ENCODE measurements around the gene SLX4. TPM values are rescaled to one million over a fixed set of nuclear protein-coding genes. Genes with fewer than 3 reads are reported as not detected.

The SLX4 gene
- total and polyA plus RNA-seq, 9 of the 15 experiments (the other 6 are each of a cell fraction or from before 2014, with no cell fraction given): 0.29 to 7.9 (median 3.8) TPM

DNA sequence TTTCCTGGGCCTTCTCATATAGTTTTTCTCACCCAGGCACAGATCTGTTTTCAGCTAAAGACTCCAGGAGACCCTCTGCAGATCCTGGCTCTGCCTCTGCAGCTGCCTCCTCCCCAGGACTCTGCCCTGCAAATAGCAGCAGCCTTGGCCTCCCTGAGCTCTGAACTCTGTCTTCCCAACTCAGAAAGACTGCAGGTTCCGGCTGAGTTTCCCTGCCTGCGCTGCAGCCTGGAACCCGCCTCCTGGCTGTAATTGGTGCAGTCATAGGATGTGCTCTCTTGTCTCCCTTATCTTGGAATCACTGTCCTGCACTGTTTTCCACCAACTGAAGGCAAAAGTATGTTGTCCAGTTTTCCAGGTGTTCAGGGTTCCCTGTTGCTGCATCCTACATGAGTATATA is 28.8 kb upstream of the SLX4 start (continued):
- TF ChIP-seq, protein P1, sequence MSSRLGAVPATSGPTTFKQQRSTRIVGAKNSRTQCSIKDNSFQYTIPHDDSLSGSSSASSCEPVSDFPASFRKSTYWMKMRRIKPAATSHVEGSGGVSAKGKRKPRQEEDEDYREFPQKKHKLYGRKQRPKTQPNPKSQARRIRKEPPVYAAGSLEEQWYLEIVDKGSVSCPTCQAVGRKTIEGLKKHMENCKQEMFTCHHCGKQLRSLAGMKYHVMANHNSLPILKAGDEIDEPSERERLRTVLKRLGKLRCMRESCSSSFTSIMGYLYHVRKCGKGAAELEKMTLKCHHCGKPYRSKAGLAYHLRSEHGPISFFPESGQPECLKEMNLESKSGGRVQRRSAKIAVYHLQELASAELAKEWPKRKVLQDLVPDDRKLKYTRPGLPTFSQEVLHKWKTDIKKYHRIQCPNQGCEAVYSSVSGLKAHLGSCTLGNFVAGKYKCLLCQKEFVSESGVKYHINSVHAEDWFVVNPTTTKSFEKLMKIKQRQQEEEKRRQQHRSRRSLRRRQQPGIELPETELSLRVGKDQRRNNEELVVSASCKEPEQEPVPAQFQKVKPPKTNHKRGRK (tag; IDR thresholded peaks at IDR 0.05): no peak
- TF ChIP-seq HEY1 (CRISPR knock-in tag; IDR thresholded peaks at IDR 0.05; ENCODE audit: borderline replicate concordance): no peak
- no peak for TF ChIP-seq KLF13 (tag; IDR thresholded peaks at IDR 0.05; ENCODE audit: borderline replicate concordance, low read depth)

DNA sequence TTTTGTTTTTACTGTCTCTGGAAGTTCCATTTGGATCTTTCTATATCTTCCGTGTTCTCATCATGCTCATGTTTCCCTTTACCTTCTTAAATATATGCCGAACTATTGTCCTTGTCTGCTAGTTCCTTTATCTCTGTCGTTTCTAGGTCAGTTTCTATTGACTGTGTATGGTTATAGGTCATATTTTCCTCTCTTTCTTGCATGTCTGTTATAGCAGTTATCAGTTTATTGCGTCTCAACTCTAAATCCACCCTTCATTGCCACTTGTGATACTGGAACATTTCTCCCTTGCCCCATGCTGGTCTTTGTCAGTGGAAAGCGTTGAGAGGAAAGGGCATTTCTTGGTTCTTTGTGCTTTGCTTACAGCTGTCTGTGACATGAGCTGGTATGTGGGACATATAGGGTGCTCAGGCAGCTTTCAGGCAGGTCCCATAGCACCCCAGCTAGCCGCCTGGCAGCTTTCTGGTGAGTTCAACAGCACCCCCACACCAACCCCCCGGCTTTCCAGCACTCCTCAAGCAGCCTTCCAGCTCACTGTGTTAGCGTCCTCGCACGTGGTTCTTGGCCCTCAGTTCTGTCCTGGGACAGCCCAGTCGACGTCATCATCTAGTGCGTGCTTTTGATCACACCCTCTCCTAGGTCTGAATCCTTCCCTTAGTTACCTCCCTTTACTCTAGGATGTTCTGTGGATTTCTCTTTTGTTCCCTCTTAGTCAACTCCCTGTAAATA is 27.7 kb upstream of the SLX4 start:
- Histone ChIP-seq H3K4me1 (replicated peaks in 1 of 2; ENCODE audit: control insufficient read depth in 2 of 2, insufficient read depth in 2 of 2, low read length in 2 of 2) (peaks cover 24 to 32% of the 10 kb centered on the region in 2 experiments), H3K9ac (ENCODE audit: insufficient read depth in 1 of 2, low read depth in 2 of 2, low read length in 2 of 2) (0 out of 4 replicates have a peak overlapping the region, but pooled peaks of 1 of the 2 experiments have one; percentile 6), H3K4me2 (ENCODE audit: insufficient read depth, low read length) (no peak overlapping the region), H2AFZ (ENCODE audit: low read depth, low read length) (no peak overlapping the region), H3K9me3 (replicated peaks; ENCODE audit: control insufficient read depth, insufficient read depth, low read depth, low read length) (no peaks in the 10 kb centered on the region), H3K79me2 (ENCODE audit: control insufficient read depth, insufficient read depth, low read length) (no peaks in the 10 kb centered on the region), H4K20me1 (replicated peaks; ENCODE audit: control insufficient read depth, insufficient read depth, low read length) (no peaks in the 10 kb centered on the region), H3K9me1 (ENCODE audit: control insufficient read depth, insufficient read depth, low read length) (no peaks in the 10 kb centered on the region), H3K4me3 (no peak overlapping the region), H3K27ac (ENCODE audit: extremely low read depth, low read depth, low read length) (no peak overlapping the region), H3K36me3 (ENCODE audit: control insufficient read depth, insufficient read depth, low read length) (no peaks in the 10 kb centered on the region), H3K27me3 (ENCODE audit: control insufficient read depth in 2 of 2, insufficient read depth in 2 of 2, low read length in 2 of 2) (no peaks in the 10 kb centered on the region)
- POLR2A ChIA-PET: interaction anchor here (0.6 kb wide), 1 partner anchor 16 kb away, joined by 3 read pairs; no protein-coding TSS in a partner anchor
- in situ Hi-C loops (cut with MboI): no loop called here
- CTCF ChIA-PET (ENCODE audit: low intra/inter-chr PET ratio): no interaction called here
- no peak for DNase-seq (ENCODE audit: extremely low read depth in 1 of 4, low spot score in 3 of 4)
- intact Hi-C loops (cut with micrococcal nuclease): no loop called here
- no TSS peak for BruUV-seq (replicated peaks)
- ATAC-seq: no peak
- WGBS (ENCODE audit: insufficient coverage, low coverage, missing lambda C conversion rate): 74% methylated on average over 13 of the region's 13 CpGs
- FAIRE-seq: no peak
- TF ChIP-seq TEAD2 (tag; IDR thresholded peaks at IDR 0.05): no peak
- no peak for TF ChIP-seq ZNF76 (CRISPR knock-in tag; IDR thresholded peaks at IDR 0.05; ENCODE audit: borderline replicate concordance)
- TF ChIP-seq PPARD (CRISPR knock-in tag; IDR thresholded peaks at IDR 0.05): no peak
- TF ChIP-seq, protein P2, sequence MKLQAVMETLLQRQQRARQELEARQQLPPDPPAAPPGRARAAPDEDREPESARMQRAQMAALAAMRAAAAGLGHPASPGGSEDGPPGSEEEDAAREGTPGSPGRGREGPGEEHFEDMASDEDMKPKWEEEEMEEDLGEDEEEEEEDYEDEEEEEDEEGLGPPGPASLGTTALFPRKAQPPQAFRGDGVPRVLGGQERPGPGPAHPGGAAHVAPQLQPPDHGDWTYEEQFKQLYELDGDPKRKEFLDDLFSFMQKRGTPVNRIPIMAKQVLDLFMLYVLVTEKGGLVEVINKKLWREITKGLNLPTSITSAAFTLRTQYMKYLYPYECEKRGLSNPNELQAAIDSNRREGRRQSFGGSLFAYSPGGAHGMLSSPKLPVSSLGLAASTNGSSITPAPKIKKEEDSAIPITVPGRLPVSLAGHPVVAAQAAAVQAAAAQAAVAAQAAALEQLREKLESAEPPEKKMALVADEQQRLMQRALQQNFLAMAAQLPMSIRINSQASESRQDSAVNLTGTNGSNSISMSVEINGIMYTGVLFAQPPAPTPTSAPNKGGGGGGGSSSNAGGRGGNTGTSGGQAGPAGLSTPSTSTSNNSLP (IDR thresholded peaks at IDR 0.05; ENCODE audit: borderline replicate concordance, low read depth, low read length): no peak
- TF ChIP-seq, protein P3, sequence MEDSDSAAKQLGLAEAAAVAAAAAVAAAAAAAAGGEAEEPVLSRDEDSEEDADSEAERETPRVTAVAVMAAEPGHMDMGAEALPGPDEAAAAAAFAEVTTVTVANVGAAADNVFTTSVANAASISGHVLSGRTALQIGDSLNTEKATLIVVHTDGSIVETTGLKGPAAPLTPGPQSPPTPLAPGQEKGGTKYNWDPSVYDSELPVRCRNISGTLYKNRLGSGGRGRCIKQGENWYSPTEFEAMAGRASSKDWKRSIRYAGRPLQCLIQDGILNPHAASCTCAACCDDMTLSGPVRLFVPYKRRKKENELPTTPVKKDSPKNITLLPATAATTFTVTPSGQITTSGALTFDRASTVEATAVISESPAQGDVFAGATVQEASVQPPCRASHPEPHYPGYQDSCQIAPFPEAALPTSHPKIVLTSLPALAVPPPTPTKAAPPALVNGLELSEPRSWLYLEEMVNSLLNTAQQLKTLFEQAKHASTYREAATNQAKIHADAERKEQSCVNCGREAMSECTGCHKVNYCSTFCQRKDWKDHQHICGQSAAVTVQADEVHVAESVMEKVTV (CRISPR knock-in tag; IDR thresholded peaks at IDR 0.05): no peak
- no peak for TF ChIP-seq ZNF583 (CRISPR knock-in tag; IDR thresholded peaks at IDR 0.05)
- no peak for TF ChIP-seq MAFG (tag; conservative IDR thresholded peaks at IDR 0.05)
- TF ChIP-seq, protein P4, sequence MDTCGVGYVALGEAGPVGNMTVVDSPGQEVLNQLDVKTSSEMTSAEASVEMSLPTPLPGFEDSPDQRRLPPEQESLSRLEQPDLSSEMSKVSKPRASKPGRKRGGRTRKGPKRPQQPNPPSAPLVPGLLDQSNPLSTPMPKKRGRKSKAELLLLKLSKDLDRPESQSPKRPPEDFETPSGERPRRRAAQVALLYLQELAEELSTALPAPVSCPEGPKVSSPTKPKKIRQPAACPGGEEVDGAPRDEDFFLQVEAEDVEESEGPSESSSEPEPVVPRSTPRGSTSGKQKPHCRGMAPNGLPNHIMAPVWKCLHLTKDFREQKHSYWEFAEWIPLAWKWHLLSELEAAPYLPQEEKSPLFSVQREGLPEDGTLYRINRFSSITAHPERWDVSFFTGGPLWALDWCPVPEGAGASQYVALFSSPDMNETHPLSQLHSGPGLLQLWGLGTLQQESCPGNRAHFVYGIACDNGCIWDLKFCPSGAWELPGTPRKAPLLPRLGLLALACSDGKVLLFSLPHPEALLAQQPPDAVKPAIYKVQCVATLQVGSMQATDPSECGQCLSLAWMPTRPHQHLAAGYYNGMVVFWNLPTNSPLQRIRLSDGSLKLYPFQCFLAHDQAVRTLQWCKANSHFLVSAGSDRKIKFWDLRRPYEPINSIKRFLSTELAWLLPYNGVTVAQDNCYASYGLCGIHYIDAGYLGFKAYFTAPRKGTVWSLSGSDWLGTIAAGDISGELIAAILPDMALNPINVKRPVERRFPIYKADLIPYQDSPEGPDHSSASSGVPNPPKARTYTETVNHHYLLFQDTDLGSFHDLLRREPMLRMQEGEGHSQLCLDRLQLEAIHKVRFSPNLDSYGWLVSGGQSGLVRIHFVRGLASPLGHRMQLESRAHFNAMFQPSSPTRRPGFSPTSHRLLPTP (IDR thresholded peaks at IDR 0.05; ENCODE audit: borderline replicate concordance, extremely low read depth, insufficient read length): no peak
